ENCODE results near the gene KRTAP6-3.

KRTAP6-3 gene

DNA sequence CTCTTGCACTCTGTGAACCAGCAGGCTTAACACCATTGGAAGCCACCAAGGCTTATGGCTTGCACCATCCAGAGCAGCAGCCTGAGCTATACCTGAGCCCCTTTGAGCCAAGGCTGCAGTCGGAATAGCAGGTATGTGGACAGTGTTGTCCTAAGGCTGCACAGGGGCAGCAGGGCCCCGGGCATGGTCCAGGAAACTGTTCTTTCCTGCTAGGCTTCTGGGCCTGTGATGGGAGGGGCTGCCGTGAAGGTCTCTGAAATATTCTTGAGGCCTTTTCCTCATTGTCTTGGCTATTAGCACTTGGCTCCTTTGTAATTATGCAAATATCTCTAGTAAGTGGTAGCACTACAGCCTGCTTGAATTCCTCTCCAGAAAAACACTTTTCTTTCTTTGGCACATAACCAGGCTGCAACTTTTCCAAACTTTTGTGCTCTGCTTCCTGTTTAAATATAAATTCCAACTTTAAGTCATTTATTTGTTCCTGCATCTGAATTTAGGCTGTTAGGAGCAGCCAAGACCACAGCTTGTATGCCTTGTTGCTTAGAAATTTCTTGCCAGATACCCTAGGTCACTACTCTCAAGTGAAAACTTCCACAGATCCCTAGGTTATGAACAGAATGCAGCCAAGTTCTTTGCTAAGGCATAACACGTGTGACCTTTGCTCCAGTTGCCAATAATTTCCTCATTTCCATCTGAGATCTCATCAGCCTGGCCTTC, 33.4 kb downstream of the KRTAP6-3 start:
- Histone ChIP-seq H3K27ac (ENCODE audit: low read length) (no peak overlapping the region), H3K4me3 (ENCODE audit: low read length) (no peak overlapping the region), H3K27me3 (ENCODE audit: control insufficient read depth, insufficient read depth, low read length) (no peaks in the 10 kb centered on the region), H3K36me3 (ENCODE audit: control insufficient read depth, low read depth, low read length) (no peaks in the 10 kb centered on the region), H3K9me3 (ENCODE audit: control insufficient read depth, low read depth, low read length) (no peaks in the 10 kb centered on the region), H3K4me1 (ENCODE audit: control insufficient read depth, low read depth, low read length) (no peaks in the 10 kb centered on the region), H3K9ac (ENCODE audit: low read length) (no peak overlapping the region)

DNA sequence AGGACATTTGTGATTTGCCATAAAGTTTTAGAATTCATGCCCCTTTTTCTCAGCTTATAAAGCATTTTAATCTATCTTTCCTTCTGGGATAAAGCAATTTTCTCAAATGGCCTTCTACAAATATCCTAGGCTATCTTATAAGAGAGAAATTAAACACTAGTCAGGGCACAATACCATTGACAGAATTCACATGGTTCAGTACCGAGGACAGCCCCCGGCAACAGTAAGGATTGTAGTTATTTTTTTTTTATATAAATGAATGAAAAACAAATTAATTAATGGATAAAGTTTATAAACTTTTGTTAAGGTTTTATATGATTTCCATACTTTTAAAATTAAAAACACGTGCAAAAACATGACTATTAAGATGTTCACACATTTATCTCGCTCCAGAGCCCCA, 35.9 kb downstream of the KRTAP6-3 start:
- Histone ChIP-seq H3K27me3 (ENCODE audit: control insufficient read depth, insufficient read depth, low read length) (no peaks in the 10 kb centered on the region), H3K9me3 (ENCODE audit: control insufficient read depth, low read depth, low read length) (no peaks in the 10 kb centered on the region), H3K4me3 (ENCODE audit: low read length) (no peak overlapping the region), H3K36me3 (ENCODE audit: control insufficient read depth, low read depth, low read length) (no peaks in the 10 kb centered on the region), H3K9ac (ENCODE audit: low read length) (no peak overlapping the region), H3K4me1 (ENCODE audit: control insufficient read depth, low read depth, low read length) (no peaks in the 10 kb centered on the region), H3K27ac (ENCODE audit: low read length) (no peak overlapping the region)

DNA sequence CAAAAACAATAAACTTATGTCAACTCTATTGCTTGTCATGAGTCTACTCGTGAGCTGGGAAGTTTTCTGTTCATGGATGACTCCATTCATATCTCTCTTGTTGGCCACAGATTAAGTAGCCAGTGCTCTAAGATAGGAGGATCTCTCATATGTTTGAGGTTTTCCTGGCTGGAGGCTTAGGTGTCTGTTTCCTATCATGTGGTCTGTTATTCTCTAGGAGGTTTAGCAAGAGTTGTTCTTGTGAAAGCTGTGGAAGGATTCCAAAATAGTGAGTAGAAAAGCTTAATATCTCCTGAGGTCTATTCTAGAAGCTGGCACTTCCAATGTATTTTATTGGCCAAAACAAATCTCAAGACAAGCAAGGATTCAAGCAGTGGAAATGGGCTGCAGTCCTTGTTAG, 37.0 kb downstream of the KRTAP6-3 start:
- Histone ChIP-seq H3K4me1 (ENCODE audit: control insufficient read depth, low read depth, low read length) (no peaks in the 10 kb centered on the region), H3K9ac (ENCODE audit: low read length) (no peak overlapping the region), H3K9me3 (ENCODE audit: control insufficient read depth, low read depth, low read length) (no peaks in the 10 kb centered on the region), H3K4me3 (ENCODE audit: low read length) (no peak overlapping the region), H3K27me3 (ENCODE audit: control insufficient read depth, insufficient read depth, low read length) (no peaks in the 10 kb centered on the region), H3K27ac (ENCODE audit: low read length) (no peak overlapping the region), H3K36me3 (ENCODE audit: control insufficient read depth, low read depth, low read length) (no peaks in the 10 kb centered on the region)

DNA sequence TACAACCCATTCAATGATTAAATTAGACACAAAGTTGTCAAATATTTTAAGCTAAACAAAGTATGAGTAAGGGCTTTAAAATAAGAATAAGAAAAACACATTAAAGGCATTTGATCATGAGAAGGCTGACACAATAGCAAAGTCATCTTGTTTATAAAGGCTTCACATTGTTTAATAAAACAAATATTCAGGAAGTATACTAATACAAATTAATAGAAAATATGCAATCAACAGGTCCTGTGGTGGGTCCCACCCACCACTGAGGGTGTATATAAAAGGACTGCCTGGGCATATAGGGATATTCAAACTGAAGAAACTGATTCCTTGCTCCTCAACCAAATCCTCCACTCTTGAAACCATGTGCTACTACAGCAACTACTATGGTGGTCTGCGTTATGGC, 42.7 kb downstream of the KRTAP6-3 start, which contains the start of gene KRTAP20-2:
Gene KRTAP20-2, plus strand, starts transcription at position 301 of the 400 bp plus-strand sequence. Its CDS starts 58 bp downstream, at position 359.
- Histone ChIP-seq H3K27ac (ENCODE audit: low read length) (no peak within 1 kb of the TSS), H3K27me3 (ENCODE audit: control insufficient read depth, insufficient read depth, low read length) (no peaks in the 10 kb centered on the region), H3K36me3 (ENCODE audit: control insufficient read depth, low read depth, low read length) (no peaks in the 10 kb centered on the region), H3K4me1 (ENCODE audit: control insufficient read depth, low read depth, low read length) (no peaks in the 10 kb centered on the region), H3K9ac (ENCODE audit: low read length) (no peak within 1 kb of the TSS), H3K9me3 (ENCODE audit: control insufficient read depth, low read depth, low read length) (no peaks in the 10 kb centered on the region), H3K4me3 (ENCODE audit: low read length) (no peak within 1 kb of the TSS)

DNA sequence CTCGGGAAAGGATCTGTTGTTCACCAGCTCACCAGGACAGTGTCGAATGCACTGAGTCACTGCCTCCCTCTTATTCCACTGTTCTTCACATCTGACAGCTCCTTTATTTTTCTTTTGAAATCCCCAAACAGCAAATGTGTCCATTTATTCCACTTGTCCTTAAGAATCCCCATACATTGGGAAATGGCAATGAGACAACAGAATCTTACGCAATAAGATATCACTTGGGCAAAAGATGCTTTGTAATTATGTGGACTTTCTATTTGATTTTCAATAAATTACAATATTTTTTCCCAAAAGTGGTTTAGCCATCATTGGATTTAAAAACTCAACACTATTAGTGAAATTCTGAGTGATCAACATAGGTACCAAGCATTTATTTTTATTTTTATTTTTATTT, 46.4 kb downstream of the KRTAP6-3 start:
- Histone ChIP-seq H3K36me3 (ENCODE audit: control insufficient read depth, low read depth, low read length) (no peaks in the 10 kb centered on the region), H3K9ac (ENCODE audit: low read length) (no peak overlapping the region), H3K9me3 (ENCODE audit: control insufficient read depth, low read depth, low read length) (no peaks in the 10 kb centered on the region), H3K4me3 (ENCODE audit: low read length) (no peak overlapping the region), H3K27me3 (ENCODE audit: control insufficient read depth, insufficient read depth, low read length) (no peaks in the 10 kb centered on the region), H3K4me1 (ENCODE audit: control insufficient read depth, low read depth, low read length) (no peaks in the 10 kb centered on the region), H3K27ac (ENCODE audit: low read length) (no peak overlapping the region)

DNA sequence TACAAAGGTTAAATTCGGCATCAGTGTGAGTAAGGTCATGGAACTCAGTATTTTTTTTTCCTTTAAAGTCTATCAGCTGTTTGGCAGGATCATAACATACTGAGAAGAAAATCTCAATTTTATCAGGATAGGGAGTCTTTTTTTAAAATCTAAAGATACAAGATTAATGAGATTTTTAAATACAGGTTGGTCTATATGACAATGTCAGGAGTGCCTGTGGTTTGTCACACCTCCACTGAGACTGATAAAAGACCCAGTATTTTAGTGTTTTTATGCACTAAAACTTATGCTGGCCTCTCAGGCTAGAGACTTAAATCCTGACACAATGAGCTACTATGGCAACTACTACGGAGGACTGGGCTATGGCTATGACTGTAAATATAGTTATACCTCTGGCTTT, 50.3 kb downstream of the KRTAP6-3 start, which contains the start of gene KRTAP20-3:
Gene KRTAP20-3, plus strand, starts transcription at position 301 of the 400 bp plus-strand sequence.
- no peaks in the 10 kb centered on the region for H3K9me3 ChIP-seq (ENCODE audit: control insufficient read depth, low read depth, low read length)
- no peaks in the 10 kb centered on the region for H3K27me3 ChIP-seq (ENCODE audit: control insufficient read depth, insufficient read depth, low read length)
- H3K9ac ChIP-seq (ENCODE audit: low read length): no peak within 1 kb of the TSS
- H3K36me3 ChIP-seq (ENCODE audit: control insufficient read depth, low read depth, low read length): no peaks in the 10 kb centered on the region
- H3K27ac ChIP-seq (ENCODE audit: low read length): no peak within 1 kb of the TSS
- no peak within 1 kb of the TSS for H3K4me3 ChIP-seq (ENCODE audit: low read length)
- no peaks in the 10 kb centered on the region for H3K4me1 ChIP-seq (ENCODE audit: control insufficient read depth, low read depth, low read length)
